Measurements from ENCODE around the gene ARHGAP24. TPM values are rescaled to one million over a fixed set of nuclear protein-coding genes. Genes with fewer than 3 reads are reported as not detected.

ARHGAP24 gene
- polyA plus RNA-seq, 3 donors: 12.5 to 32.0 (median 18.8) TPM

- peaks cover 30 to 39% of the 10 kb centered on the region in 2 donors for H3K36me3 Mint-ChIP-seq
- Histone ChIP-seq H3K36me3 (replicated peaks in 1 of 2; ENCODE audit: control insufficient read depth in 1 of 2, insufficient read depth in 2 of 2, low read length in 2 of 2) (peaks cover 10 to 21% of the 10 kb centered on the region in 2 donors), H3K27me3 (ENCODE audit: control insufficient read depth in 2 of 2, insufficient read depth in 2 of 2, low read length in 2 of 2) (no peaks in the 10 kb centered on the region), H3K4me2 (replicated peaks; ENCODE audit: extremely low read depth, low read length, poor library complexity, severe bottlenecking) (no peak overlapping the region), H3K79me2 (ENCODE audit: insufficient read depth, low read length) (no peaks in the 10 kb centered on the region), H2AFZ (ENCODE audit: insufficient read depth, low read depth, low read length, poor library complexity, severe bottlenecking) (no peak overlapping the region), H3K9me3 (replicated peaks in 1 of 2; ENCODE audit: control insufficient read depth in 1 of 2, insufficient read depth in 1 of 2, low read length in 2 of 2) (no peaks in the 10 kb centered on the region), H3K4me3 (replicated peaks in 1 of 3; ENCODE audit: low read depth in 2 of 3, low read length in 3 of 3) (no peak overlapping the region), H4K20me1 (ENCODE audit: insufficient read depth, low read length) (no peaks in the 10 kb centered on the region), H3K9ac (ENCODE audit: insufficient read depth, low read length, poor library complexity, severe bottlenecking) (no peak overlapping the region), H3K4me1 (ENCODE audit: control insufficient read depth in 1 of 2, insufficient read depth in 2 of 2, low read length in 2 of 2) (no peaks in the 10 kb centered on the region), H3K27ac (ENCODE audit: low read depth in 1 of 2, low read length in 2 of 2) (no peak overlapping the region)
- no peaks in the 10 kb centered on the region for H3K4me1 Mint-ChIP-seq
- no peak overlapping the region for H3K27ac Mint-ChIP-seq
- no peaks in the 10 kb centered on the region for H3K27me3 Mint-ChIP-seq (ENCODE audit: low read depth in 3 of 3)
- H3K9me3 Mint-ChIP-seq: peaks cover 0 to 2% (median 0%) of the 10 kb centered on the region in 7 donors
- intact Hi-C loops (cut with micrococcal nuclease): no loop called here
- TF ChIP-seq CTCF (IDR thresholded peaks at IDR 0.05): no peak
- no peak overlapping the region for H3K4me3 Mint-ChIP-seq
- no peak for DNase-seq
Measured at GRCh38 chr4:85994576-85994975, 519.6 kb downstream of the ARHGAP24 start.

GRCh38 chr4:85995361-85995760 is 520.4 kb downstream of the ARHGAP24 start:
- H3K36me3 ChIP-seq (replicated peaks in 1 of 2; ENCODE audit: control insufficient read depth in 1 of 2, insufficient read depth in 2 of 2, low read length in 2 of 2): peaks cover 10 to 25% of the 10 kb centered on the region in 2 donors
- H3K4me1 ChIP-seq (ENCODE audit: control insufficient read depth in 1 of 2, insufficient read depth in 2 of 2, low read length in 2 of 2): no peaks in the 10 kb centered on the region
- H3K79me2 ChIP-seq (ENCODE audit: insufficient read depth, low read length): no peaks in the 10 kb centered on the region
- Mint-ChIP-seq H3K36me3 (peaks cover 31 to 42% of the 10 kb centered on the region in 2 donors), H3K4me3 (no peak overlapping the region), H3K27me3 (ENCODE audit: low read depth in 3 of 3) (no peaks in the 10 kb centered on the region), H3K27ac (no peak overlapping the region), H3K4me1 (no peaks in the 10 kb centered on the region), H3K9me3 (peaks cover 0 to 2% (median 0%) of the 10 kb centered on the region in 7 donors)
- no peaks in the 10 kb centered on the region for H3K9me3 ChIP-seq (replicated peaks in 1 of 2; ENCODE audit: control insufficient read depth in 1 of 2, insufficient read depth in 1 of 2, low read length in 2 of 2)
- H3K4me3 ChIP-seq (replicated peaks in 1 of 3; ENCODE audit: low read depth in 2 of 3, low read length in 3 of 3): no peak overlapping the region
- no peak overlapping the region for H2AFZ ChIP-seq (ENCODE audit: insufficient read depth, low read depth, low read length, poor library complexity, severe bottlenecking)
- 49% methylated on average over 5 of the region's 6 CpGs for WGBS (ENCODE audit: insufficient coverage)
- intact Hi-C loops (cut with micrococcal nuclease): no loop called here
- no peak overlapping the region for H3K9ac ChIP-seq (ENCODE audit: insufficient read depth, low read length, poor library complexity, severe bottlenecking)
- no peaks in the 10 kb centered on the region for H4K20me1 ChIP-seq (ENCODE audit: insufficient read depth, low read length)
- H3K27me3 ChIP-seq (ENCODE audit: control insufficient read depth in 2 of 2, insufficient read depth in 2 of 2, low read length in 2 of 2): no peaks in the 10 kb centered on the region
- no peak overlapping the region for H3K4me2 ChIP-seq (replicated peaks; ENCODE audit: extremely low read depth, low read length, poor library complexity, severe bottlenecking)
- no peak overlapping the region for H3K27ac ChIP-seq (ENCODE audit: low read depth in 1 of 2, low read length in 2 of 2)
- no peak for TF ChIP-seq CTCF (IDR thresholded peaks at IDR 0.05)
- DNase-seq: no peak

All from CD14-positive monocyte (primary cell).